ENCODE results near the gene PRR5. TPM values are rescaled to one million over a fixed set of nuclear protein-coding genes. Genes with fewer than 3 reads are reported as not detected.

Gene PRR5
- total and polyA plus RNA-seq, 2 experiments from 2014 or later, result 15.3 to 31.4 TPM

GRCh38 chr22:44741929-44742328 lies 39.9 kb downstream of the PRR5 start (continued):
- TF ChIP-seq ZNF462 (CRISPR knock-in tag; IDR thresholded peaks at IDR 0.05) (no peak), ETS1 (IDR thresholded peaks at IDR 0.05) (no peak), JUNB (IDR thresholded peaks at IDR 0.05; ENCODE audit: unreplicated experiment) (no peak), EZH2 (IDR thresholded peaks at IDR 0.05; ENCODE audit: low read depth, unreplicated experiment) (no peak), CTCF (conservative IDR thresholded peaks at IDR 0.05; ENCODE audit: low read depth in 2 of 2) (no peak), EZH2phosphoT487 (IDR thresholded peaks at IDR 0.05; ENCODE audit: unreplicated experiment) (no peak)

- Mint-ChIP-seq H3K27ac (no peak overlapping the region), H3K4me1 (peaks cover 22% of the 10 kb centered on the region), H3K36me3 (ENCODE audit: low read depth) (no peaks in the 10 kb centered on the region), H3K9me3 (no peaks in the 10 kb centered on the region), H3K27me3 (ENCODE audit: insufficient read depth, low read depth, poor library complexity) (peaks cover 8% of the 10 kb centered on the region), H3K4me3 (no peak overlapping the region)
- Histone ChIP-seq H3F3A (replicated peaks; ENCODE audit: low read depth) (no peaks in the 10 kb centered on the region), H2AFZ (no peak overlapping the region), H3K79me2 (replicated peaks; ENCODE audit: insufficient read depth) (no peaks in the 10 kb centered on the region), H3K27ac (ENCODE audit: low read depth) (no peak overlapping the region), H3K36me3 (ENCODE audit: insufficient read depth) (no peaks in the 10 kb centered on the region), H3K27me3 (ENCODE audit: insufficient read depth) (no peaks in the 10 kb centered on the region), H3K9me2 (ENCODE audit: insufficient read depth) (peaks cover 4% of the 10 kb centered on the region; the same call in 1 of the 2 replicates), H3K4me3 (no peak overlapping the region), H3K4me2 (no peak overlapping the region), H3K4me1 (ENCODE audit: insufficient read depth) (peaks cover 24% of the 10 kb centered on the region), H4K20me1 (replicated peaks; ENCODE audit: insufficient read depth) (no peaks in the 10 kb centered on the region)
- ATAC-seq, result no peak
- no peak for DNase-seq (ENCODE audit: low spot score)
- no peak for TF ChIP-seq ZNF462 (CRISPR knock-in tag; IDR thresholded peaks at IDR 0.05)
- TF ChIP-seq EZH2 (IDR thresholded peaks at IDR 0.05; ENCODE audit: low read depth, unreplicated experiment), result no peak
- TF ChIP-seq POLR2AphosphoS5 (IDR thresholded peaks at IDR 0.05; ENCODE audit: low read depth), result no peak
Measured at GRCh38 chr22:44743247-44743646, 41.2 kb downstream of the PRR5 start.

All from GM23338 (cell line).